ENCODE results near the gene ABHD17A. TPM values are rescaled to one million over a fixed set of nuclear protein-coding genes. Genes with fewer than 3 reads are reported as not detected.
A peak's percentile ranks its signal among the peaks of the same experiment; 100 is the strongest.
"Not testable (repeated sequence)": the region's sequence is repeated elsewhere in the genome, so short reads cannot be mapped to it uniquely, and the experiment has no call there.

ABHD17A gene
- 10 to 100 TPM; 49.9 to 51.4 TPM for total RNA-seq
- long read RNA-seq, donor 1, full-length matches to known transcripts: 49 of 86 reads
- long read RNA-seq, donor 1, partial matches to known transcripts: 25 of 86 reads
- long read RNA-seq, donor 1, other reads (novel, unspliced or antisense): 12 of 86 reads
- long read RNA-seq, donor 2, transcript ABHD17A-202 (5 exons, 1,757 nt): major isoform, 9 of 30 reads
- long read RNA-seq, donor 2, partial matches to known transcripts: 19 of 30 reads
- long read RNA-seq, donor 2, other reads (novel, unspliced or antisense): 2 of 30 reads

DNA sequence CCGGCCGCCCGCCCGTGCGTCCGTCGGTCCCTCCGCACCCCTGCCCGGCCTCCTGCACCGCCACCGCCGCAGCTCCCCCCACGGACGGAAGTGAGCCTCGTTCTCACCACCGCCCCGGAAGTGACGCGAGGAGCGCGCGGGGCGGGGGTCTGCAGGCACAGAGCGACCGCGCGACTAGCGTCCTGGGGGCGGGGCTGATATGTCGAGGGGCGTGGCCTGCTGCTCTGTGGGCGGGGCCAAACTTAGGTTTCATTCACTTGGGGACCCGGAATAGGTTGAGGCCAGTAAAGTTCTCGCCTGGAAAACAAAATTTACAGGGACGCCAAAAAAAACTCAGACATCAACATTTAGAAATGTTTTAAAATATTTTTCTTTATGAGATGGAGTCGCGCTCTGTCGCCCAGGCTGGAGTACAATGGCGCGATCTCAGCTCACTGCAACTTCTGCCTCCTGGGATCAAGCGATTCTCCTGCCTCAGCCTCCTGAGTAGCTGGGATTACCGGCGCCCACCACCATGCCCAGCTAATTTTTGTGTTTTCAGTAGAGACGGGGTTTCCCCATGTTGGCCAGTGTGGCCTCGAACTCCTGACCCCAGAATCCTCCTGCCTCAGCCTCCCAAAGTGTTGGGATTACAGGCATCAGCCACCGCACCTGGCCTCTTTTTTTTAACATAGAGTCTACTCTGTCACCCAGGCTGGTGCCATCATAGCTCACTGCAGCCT is at the start of gene ABHD17A:
TSS of gene ABHD17A (minus strand) at position 99 of the 722 bp plus-strand sequence. CDS start 3,930 bp downstream, outside the sequence.
- DNase-seq (ENCODE audit: low spot score): peak; percentile 98
- intact Hi-C loops (cut with DNase I): not testable (repeated sequence)

DNA sequence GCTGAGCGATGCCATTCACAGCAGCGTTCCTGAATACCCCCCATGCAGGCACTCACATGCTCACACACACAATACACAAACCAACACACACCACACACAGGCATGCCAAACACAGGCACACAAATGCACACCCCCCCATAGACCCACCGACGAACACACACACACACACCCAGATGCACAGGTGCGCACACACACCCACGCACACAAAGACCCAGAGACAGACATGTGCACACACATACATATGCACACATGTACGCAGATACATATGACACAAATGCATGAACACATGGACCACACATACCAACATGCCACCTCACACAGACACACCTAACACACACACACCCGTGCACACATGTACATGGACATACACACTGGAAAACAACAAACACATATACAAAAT is 48.6 kb upstream of the ABHD17A start:
- DNase-seq (ENCODE audit: low spot score): no peak
- intact Hi-C loops (cut with DNase I): no loop called here

DNA sequence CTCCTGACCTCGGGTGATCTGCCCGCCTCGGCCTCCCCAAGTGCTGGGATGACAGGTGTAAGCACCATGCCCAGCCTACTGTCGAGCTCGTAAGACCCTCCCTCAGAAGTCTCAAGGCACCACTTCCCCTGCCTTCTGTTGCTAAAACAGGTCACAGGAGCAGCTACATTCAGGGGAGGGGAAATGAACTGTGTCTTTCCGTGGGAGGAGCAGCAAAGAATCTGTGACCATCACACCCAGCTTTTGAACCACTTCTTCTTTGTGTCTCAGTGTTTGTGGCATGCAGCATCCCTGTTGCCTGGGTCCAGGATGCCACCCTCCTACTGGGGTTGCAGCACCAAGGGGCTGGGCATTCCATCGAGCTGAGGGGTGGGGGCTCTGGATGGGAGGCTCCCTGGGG is 47.9 kb upstream of the ABHD17A start:
- intact Hi-C loops (cut with DNase I): no loop called here
- DNase-seq (ENCODE audit: low spot score): no peak

DNA sequence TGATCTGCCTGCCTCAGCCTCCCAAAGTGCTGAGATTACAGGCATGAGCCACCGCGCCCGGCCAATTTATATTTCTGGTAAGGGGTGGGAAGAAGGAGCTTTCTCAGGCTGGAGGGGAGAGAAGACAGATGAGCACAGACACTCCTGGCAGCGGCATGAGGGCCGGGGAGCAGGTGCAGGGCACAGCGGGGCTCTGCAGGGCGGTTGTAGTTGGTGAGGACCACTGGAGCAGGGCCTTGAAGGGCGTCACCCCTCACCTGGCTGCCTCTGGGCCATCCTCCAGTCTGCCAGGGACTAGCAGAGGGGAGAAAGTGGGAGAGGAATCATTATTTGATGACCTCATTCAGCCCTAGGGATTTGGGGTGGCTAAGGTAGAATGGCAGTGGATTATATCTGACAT is 47.1 kb upstream of the ABHD17A start:
- no peak for DNase-seq (ENCODE audit: low spot score)
- intact Hi-C loops (cut with DNase I): no loop called here

DNA sequence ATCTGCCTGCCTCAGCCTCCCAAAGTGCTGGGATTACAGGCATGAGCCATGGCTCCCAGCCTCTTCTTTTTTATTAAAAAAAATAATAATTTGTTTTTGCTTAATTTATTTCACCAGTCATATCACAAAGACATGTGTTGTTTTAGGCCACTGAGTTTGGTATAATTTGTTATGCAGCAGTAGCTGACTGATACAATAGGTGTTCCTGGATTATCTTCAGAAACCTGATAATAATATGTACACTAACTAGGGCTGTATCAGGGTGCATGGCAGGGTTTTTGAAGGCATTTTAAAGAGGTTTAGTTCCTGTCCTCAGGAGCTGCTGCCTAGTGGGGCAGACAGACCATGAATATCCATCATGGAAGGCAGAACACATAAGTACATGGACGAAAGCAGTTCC is 46.1 kb upstream of the ABHD17A start:
- no peak for DNase-seq (ENCODE audit: low spot score)
- intact Hi-C loops (cut with DNase I): no loop called here

DNA sequence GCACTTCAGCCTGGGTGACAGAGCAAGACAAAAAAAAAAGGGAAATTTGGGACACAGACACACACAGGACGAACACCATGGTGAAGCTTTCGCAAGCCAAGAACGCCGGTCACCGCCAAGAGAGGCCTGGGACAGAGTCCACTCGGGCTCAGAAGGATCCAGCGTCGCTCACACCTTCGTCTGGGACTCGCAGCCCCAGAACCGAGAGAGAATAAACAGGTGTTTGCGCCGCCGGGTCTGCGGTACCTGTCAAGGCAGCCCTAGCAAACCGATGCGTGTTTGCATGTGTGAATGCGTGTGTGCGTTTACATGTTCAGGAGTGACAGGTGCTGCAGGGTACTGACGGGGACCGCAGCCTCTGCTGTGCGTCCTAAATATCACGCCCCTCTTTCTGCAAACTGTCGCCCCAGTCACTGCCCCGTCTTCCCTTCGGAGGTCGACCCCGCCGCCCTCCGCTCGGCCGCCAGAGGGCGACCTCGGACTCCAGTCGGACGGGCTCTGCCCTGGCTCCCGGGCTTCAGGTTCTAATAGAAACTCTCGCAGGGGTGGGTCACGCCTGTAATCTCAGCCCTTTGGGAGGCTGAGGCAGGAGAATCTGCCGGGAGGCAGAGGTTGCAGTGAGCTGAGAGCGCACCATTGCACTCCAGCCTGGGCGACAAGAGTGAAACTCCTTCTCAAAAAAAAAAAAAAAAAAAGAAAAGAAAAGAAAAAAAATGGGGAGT is 43.9 kb upstream of the ABHD17A start:
- intact Hi-C loops (cut with DNase I): loop anchor here in 1 of 2 donors (10.0 kb wide), 1 partner anchor 146 kb away; no protein-coding TSS in a partner anchor
- DNase-seq (ENCODE audit: low spot score): peak; percentile 95

DNA sequence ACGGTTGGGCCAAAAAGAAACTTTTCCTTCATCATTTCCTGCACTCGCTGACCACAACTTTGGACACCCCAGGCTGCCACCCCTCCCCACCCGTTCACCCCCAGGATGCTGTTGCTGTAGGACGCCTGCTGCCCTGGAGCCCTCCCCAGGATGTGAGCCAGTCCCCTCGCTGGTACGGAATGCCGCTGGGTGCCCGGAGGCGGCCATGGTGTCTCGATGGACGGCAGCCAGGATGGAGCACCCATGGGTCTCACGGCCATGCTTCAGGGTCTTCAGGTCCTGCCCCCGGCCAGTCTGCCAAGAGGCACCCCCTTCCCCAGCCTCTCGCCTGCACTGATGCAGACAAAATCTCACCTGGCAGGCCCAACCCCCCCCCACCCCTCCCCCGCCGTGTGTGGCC is 40.2 kb upstream of the ABHD17A start:
- intact Hi-C loops (cut with DNase I): loop anchor here in 1 of 2 donors (10.0 kb wide), 1 partner anchor 149 kb away; no protein-coding TSS in a partner anchor
- no peak for DNase-seq (ENCODE audit: low spot score)

DNA sequence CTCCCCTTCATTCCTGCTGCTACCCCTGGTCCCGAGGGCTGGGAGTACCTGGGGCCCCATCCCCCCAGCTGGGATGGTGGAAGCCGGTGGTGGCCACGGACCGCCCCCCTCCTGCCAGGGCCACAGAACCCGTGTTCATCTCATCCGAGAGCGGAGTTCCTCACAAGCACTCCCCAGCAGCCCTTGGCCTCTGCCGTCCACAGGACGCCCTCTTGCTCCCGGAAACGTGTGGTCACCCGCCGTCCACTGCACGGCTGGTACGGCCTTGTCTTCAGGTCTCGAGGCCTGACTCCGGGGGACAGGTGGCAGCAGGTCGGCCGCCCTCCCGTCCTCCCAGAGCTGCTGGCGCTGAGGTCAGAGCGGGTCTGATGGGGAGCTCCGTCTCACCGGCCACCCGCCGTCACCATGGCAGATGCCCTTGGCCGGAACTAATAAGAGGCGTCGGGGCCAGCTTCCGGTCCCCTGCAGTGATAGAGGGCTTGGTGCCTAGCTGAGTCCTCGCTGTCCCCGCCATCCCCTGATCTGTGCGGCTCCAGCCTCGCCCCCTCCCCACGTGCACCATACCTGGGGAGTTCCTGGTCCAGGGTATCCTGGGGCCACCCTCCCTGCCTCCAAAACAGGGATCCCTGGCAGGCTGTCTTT is 39.1 kb upstream of the ABHD17A start:
- no peak for DNase-seq (ENCODE audit: low spot score)
- intact Hi-C loops (cut with DNase I): loop anchor here in 1 of 2 donors (10.0 kb wide), 1 partner anchor 150 kb away; no protein-coding TSS in a partner anchor

DNA sequence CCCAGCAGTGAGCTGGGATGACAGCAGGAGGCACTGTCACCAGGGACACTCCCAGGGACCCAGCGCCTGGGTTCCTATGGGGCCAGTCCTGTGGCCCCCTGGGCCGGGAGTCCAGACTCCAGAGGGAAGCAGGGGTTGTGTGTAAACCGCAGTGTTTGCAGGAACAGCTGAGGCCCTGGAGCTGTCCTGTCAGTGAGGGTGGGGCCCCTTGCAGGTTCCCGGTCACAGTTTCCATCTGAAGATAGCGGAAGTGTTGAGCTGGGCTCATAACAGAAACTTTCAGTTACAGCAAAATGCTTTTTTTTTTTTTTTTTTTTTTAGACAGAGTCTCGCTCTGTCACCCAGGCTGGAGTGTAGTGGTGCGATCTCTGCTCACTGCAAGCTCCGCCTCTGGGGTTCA is 38.0 kb upstream of the ABHD17A start:
- intact Hi-C loops (cut with DNase I): loop anchor here in 1 of 2 donors (10.0 kb wide), 1 partner anchor 151 kb away; no protein-coding TSS in a partner anchor
- no peak for DNase-seq (ENCODE audit: low spot score)

DNA sequence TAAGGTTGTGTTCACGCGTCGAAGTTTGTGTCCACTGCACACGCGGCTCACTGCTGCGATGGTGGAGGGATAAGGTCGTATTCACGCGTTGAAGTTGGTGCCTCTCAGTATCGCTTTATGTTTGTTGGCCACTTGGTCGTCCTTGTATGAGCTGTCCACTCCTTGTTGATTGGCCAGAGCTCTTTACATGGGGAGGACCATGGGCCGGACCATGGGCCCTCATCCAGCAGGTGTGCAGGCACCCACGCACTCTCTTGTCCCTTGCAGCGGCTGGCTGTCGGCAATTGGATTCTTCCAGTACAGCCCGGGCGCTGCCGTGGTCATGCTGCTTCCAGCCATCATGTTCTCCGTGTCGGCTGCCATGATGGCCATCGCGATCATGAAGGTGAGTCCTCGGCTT is 37.5 kb upstream of the ABHD17A start:
- no peak for DNase-seq (ENCODE audit: low spot score)
- intact Hi-C loops (cut with DNase I): loop anchor here in 1 of 2 donors (10.0 kb wide), 1 partner anchor 152 kb away; no protein-coding TSS in a partner anchor

DNA sequence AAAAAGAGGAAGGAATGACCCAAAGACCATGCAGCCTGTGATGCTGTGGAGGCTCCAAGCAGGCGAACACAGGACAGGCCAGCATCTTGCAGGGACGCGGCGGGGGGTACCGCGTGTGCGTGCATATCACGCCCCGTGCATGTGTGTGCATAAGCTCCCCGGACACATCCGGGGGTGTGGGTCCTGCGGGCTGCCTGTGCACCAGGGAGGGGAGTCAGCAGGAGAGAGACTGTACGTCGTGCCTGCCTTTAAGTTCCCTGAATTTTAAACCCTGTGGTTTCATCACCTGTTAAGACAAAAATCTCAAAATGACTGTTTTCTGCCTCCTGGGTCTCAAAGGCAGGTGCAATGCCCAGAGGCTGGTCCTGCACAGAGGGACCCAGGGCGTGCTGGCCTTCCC is 36.5 kb upstream of the ABHD17A start:
- intact Hi-C loops (cut with DNase I): loop anchor here in 1 of 2 donors (10.0 kb wide), 1 partner anchor 153 kb away; no protein-coding TSS in a partner anchor
- no peak for DNase-seq (ENCODE audit: low spot score)

DNA sequence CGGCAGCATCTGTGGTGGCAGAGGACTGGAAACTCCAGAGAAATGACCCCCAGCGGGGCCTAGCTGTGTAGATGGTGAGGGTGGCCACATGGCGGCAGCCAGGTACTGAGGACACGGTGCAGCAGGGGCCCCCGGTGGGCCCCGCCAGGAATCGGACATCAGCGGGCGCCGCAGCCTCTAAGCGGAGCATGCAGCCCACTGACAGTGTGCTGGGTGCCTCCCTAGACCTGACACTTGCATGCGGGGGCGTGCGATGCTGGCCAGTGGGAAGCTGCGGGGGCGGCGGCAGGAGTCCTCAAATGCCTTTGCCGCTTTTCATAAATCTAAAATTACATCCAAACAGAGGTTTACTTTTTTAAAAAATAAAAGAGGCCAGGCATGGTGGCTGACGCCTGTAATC is 36.0 kb upstream of the ABHD17A start:
- DNase-seq (ENCODE audit: low spot score): no peak
- intact Hi-C loops (cut with DNase I): loop anchor here in 1 of 2 donors (10.0 kb wide), 1 partner anchor 153 kb away; no protein-coding TSS in a partner anchor

DNA sequence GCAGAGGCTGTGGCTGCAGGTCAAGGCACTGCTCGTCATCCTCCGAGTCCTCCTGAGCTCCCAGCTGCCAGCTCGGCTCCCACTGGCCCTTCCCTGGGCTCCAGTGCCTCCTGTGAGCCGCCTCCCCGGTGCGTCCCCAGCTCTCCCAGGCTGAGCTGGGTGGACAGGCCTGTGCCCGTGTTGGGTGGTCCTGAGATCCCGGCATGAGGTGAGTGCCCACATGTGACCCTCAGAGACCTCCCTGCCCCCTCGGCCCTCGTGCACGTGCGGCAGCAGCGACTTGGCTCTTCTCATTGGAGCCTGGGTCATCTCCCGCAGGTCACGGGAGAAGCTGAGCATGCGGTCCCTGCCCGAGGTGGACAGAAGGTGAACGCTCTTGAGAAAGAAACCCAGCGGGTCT is 35.3 kb upstream of the ABHD17A start:
- no peak for DNase-seq (ENCODE audit: low spot score)
- intact Hi-C loops (cut with DNase I): loop anchor here in 1 of 2 donors (10.0 kb wide), 1 partner anchor 154 kb away; no protein-coding TSS in a partner anchor

DNA sequence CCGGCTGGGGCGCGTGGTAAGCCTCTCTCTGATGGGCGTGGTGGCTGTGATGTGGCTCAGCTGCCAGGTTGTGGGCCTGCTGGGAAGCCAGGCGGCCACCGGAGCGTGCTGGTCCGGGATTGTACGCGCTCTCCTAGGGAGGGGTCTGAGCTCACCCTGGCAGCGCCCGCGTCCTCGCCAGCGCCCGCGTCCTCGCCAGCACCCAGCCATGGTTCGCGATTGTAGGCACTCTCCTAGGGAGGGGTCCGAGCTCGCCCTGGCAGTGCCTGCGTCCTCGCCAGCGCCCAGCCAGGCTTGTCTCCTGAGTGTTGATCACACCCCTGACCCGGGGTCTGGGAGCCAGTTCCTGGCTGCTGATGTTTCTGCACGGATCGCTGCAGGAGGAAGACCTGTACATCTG is 33.7 kb upstream of the ABHD17A start:
- DNase-seq (ENCODE audit: low spot score): no peak
- intact Hi-C loops (cut with DNase I): no loop called here

DNA sequence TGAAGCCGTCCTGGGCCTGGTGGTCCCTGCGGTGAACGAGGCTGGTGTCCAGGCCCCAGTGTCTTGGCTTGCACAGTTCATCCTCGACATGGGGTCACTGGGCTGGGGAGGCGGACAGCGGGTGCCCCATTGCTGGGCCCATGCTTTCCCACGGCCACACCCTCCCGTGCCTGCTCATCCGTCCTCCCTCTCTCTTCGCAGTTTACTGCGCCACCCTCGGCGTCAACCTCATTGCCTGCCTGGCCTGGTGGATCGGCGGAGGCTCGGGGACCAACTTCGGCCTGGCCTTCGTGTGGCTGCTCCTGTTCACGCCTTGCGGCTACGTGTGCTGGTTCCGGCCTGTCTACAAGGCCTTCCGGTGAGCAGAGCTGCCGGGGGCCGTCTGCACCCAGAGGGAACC is 32.6 kb upstream of the ABHD17A start:
- intact Hi-C loops (cut with DNase I): no loop called here
- DNase-seq (ENCODE audit: low spot score): no peak

DNA sequence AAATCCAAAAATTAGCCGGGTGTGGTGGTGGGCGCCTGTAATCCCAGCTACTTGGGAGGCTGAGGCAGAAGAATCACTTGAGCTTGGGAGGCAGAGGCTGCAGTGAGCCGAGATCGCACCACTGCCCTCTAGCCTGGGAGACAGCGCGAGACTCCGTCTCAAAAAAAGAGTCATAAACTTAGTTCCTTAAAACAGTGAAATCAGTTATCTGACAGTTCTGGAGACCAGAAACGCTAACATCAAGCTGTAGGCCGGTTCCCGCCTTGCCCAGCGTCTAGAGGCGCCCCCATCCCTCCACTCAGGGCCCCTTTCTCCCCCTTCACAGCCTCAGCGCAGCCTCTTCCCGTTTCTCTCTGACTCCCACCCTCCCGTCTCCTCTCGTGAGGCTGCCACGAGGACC is 31.9 kb upstream of the ABHD17A start:
- intact Hi-C loops (cut with DNase I): no loop called here
- no peak for DNase-seq (ENCODE audit: low spot score)

DNA sequence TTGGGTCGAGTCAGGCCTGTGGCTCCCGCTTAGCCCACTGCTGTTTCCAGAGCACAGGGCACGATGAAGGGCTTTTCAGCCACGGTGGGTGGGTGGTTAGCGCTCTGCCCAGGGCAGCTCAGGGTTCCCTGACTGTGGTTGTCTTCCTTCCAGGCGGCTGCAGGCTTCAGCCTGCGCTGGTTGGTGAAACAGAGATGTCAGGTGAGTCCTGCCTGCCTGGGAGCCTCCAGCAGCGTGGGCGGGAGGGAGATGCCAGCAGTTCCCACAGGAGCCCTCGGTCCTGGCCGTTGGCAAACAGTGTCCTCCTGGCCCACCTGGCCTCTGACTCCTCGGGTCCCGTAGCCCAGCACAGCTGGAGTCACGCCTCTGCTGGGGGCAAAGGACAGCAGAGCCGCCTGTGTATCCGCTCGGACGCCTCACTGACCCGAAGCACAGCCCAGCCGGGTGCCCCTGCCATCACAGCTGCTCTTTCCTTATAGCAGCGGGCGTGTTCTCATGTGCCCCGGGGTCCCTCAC is 29.6 kb upstream of the ABHD17A start:
- DNase-seq (ENCODE audit: low spot score): no peak
- intact Hi-C loops (cut with DNase I): no loop called here

DNA sequence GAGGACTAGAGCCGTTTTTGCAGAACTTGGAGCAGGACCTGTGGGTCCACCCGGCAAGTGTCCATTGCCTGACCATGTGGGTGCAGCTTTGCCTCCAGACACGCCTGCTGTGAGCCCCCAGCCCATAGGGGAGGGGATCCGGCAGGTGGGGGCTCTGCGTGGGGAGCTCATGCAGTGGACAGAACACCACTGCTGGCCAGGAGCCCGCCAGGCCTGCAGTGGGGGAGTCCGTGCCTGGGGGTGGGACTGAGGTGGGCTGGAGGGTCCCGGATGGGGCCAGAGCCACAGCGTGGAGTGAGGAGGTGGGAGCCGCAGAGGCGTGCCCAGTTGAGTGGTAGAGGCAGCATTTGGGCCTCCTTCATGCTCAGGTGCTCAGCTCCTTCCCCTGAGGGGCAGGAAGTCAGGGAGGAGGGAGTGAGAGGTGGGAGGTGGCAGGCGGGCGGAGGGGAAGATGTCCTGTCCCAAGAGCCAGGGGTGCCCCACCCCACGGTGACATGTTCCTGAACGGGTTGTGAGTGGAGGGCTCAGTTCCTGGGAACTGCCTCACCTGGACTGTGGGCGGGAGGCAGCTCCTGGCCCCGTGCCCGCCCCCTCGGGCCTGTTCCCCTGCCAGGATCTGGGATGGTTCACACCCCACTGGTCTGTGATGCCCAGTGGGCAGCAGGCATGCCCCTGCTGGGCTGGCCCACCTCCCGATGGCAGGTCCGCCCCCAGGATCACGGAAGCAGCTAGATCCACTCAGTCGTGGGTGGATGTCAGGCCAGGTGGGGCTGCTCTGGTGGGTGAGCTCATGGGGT is 28.7 kb upstream of the ABHD17A start:
- no peak for DNase-seq (ENCODE audit: low spot score)
- intact Hi-C loops (cut with DNase I): no loop called here

All from posterior vena cava (tissue), 2 donors.